Pancreas (tissue), 10 donors: ENCODE data around the gene A2M. TPM values are rescaled to one million over a fixed set of nuclear protein-coding genes. Genes with fewer than 3 reads are reported as not detected.

ENCODE experiments used
- ATAC-seq, 4 donors: fragments of 200-7000 bp; cut with Tn5 transposase; one replicate each; pipeline versions ENCODE4 v1.8.0 to v1.9.1; 2020; ENCODE audit warnings: mild to moderate bottlenecking in 4 of 4, moderate library complexity in 4 of 4
- DNase-seq, 6 donors: peaks; one replicate each; pipeline ENCODE4 v3.0.0-alpha.2; 2020
- FAIRE-seq: peaks from 2 replicates; lab custom pipeline; 2012; peaks lifted over from hg19 to GRCh38; lab: Jason Lieb, UNC
- H3K27ac ChIP-seq, 4 donors: fragments of 200-600 bp; sonication (generic); 1 replicate in 3 of 4; 2 replicates in 1 of 4; pipeline versions ENCODE4 v1.5.0 to v1.8.0; 2020
- H3K27me3 ChIP-seq, 4 donors: fragments of 200-600 bp; one replicate each; pipeline ENCODE4 v1.8.0; 2021
- H3K36me3 ChIP-seq, 3 donors: fragments of 200-600 bp; sonication (generic) in 1 of 3; one replicate each; pipeline versions ENCODE4 v1.5.0 to v1.8.0; 2020 to 2021
- H3K4me1 ChIP-seq, 3 donors: fragments of 200-600 bp; one replicate each; pipeline ENCODE4 v1.8.0; 2021
- H3K4me3 ChIP-seq, 4 donors: fragments of 200-600 bp; sonication (generic) in 2 of 4; one replicate each; pipeline versions ENCODE4 v1.5.0 to v1.8.0; 2020 to 2021
- H3K9me3 ChIP-seq, 4 donors: fragments of 200-600 bp; one replicate each; pipeline ENCODE4 v1.8.0; 2021
- CTCF ChIP-seq, 4 donors: fragments of 200-600 bp; sonication (generic) in 3 of 4; IDR thresholded peaks; one replicate each; pipeline versions ENCODE4 v1.5.0 to v1.8.0; 2021; ENCODE audit warnings: antibody characterized with exemption in 4 of 4
- WGBS, 2 donors: extraction: QIAGEN DNeasy Blood & Tissue Kit; methylation state at CpG; one replicate each; pipeline ENCODE4 v1.1.7; 2013; 5-methylcytosine and 5-hydroxymethylcytosine counted together
- intact Hi-C, 3 donors: fragments of 100-400 bp; cut with DNase I; formaldehyde crosslinking; loops; one replicate each; pipeline versions ENCODE4 v1.11.1 to v1.14.2; 2022
- polyA plus RNA-seq, 2 donors: library from polyadenylated mRNA; stranded (reverse); fragments of 200-250 nt; gene quantifications; one replicate each; pipeline ENCODE4 v1.2.3, GENCODE V29; 2013
- total RNA-seq, 6 donors: library from RNA; stranded (reverse); fragmentation: NEBNext Ultra II Directional in 4 of 6; extraction: Animal tissue kit (Norgen Biotek cat#: 25700) in 4 of 6; gene quantifications; one replicate each; pipeline versions ENCODE4 v1.2.1 to v1.2.4, GENCODE V29; 2021 to 2023
- donor health status: healthy with polysubstance abuse.
- donor health status: DM: no; HTN: no; CAD: no; lungs with moderate emphysema.
- donor health status: DM: no; HTN: no; CAD: no.
- donor health status: control.
- donor health status: control.
- donor health status: Bipolar disorder and iron deficiency.
- donor health status: DM: yes; HTN: yes; CAD: no.
- donor health status: DM: no; HTN: no; CAD: no.
- donor health status: DM: no; HTN: no; CAD: no.
- donor health status: DM: yes; HTN: yes; CAD: no.

The A2M gene
- total and polyA plus RNA-seq, 8 donors = 22.8 to 275 (median 62.4) TPM

- WGBS, 2 donors = 87 to 91% methylated on average over 4 of the region's 4 CpGs
- no peaks in the 10 kb centered on the region for H3K27me3 ChIP-seq
- no peaks in the 10 kb centered on the region for H3K4me1 ChIP-seq
- ATAC-seq (no peak), FAIRE-seq (no peak), DNase-seq (no peak)
- no peaks in the 10 kb centered on the region for H3K9me3 ChIP-seq
- no peak for TF ChIP-seq CTCF (IDR thresholded peaks at IDR 0.05)
- no peak overlapping the region for H3K27ac ChIP-seq
- H3K36me3 ChIP-seq = no peaks in the 10 kb centered on the region
- intact Hi-C loops = no loop called here
- H3K4me3 ChIP-seq = no peak overlapping the region
Observed at GRCh38 chr12:9103050-9103849, 12.5 kb downstream of the A2M start.

- no peak for FAIRE-seq
- H3K27me3 ChIP-seq = no peaks in the 10 kb centered on the region
- no peaks in the 10 kb centered on the region for H3K36me3 ChIP-seq
- intact Hi-C loops = no loop called here
- no peak for ATAC-seq
- 71 to 78% methylated on average over 8 of the region's 8 CpGs for WGBS, 2 donors
- H3K4me1 ChIP-seq = no peaks in the 10 kb centered on the region
- H3K27ac ChIP-seq = no peak overlapping the region
- H3K9me3 ChIP-seq = no peaks in the 10 kb centered on the region
- no peak for TF ChIP-seq CTCF (IDR thresholded peaks at IDR 0.05)
- DNase-seq = no peak
- H3K4me3 ChIP-seq = no peak overlapping the region
Observed at GRCh38 chr12:9101018-9101687, 14.6 kb downstream of the A2M start.

- H3K4me3 ChIP-seq = no peak overlapping the region
- no peaks in the 10 kb centered on the region for H3K9me3 ChIP-seq
- FAIRE-seq (no peak), DNase-seq (no peak), ATAC-seq (no peak)
- TF ChIP-seq CTCF (IDR thresholded peaks at IDR 0.05) = no peak
- no peaks in the 10 kb centered on the region for H3K36me3 ChIP-seq
- 88 to 91% methylated on average over 2 of the region's 2 CpGs for WGBS, 2 donors
- intact Hi-C loops = no loop called here
- H3K27ac ChIP-seq = no peak overlapping the region
- H3K27me3 ChIP-seq = no peaks in the 10 kb centered on the region
- no peaks in the 10 kb centered on the region for H3K4me1 ChIP-seq
Observed at GRCh38 chr12:9099552-9100190, 16.0 kb downstream of the A2M start.

GRCh38 chr12:9098463-9099026 is 17.2 kb downstream of the A2M start:
- no peak for TF ChIP-seq CTCF (IDR thresholded peaks at IDR 0.05)
- ATAC-seq (no peak), FAIRE-seq (no peak), DNase-seq (no peak)
- no peaks in the 10 kb centered on the region for H3K36me3 ChIP-seq
- intact Hi-C loops = no loop called here
- no peaks in the 10 kb centered on the region for H3K4me1 ChIP-seq
- H3K4me3 ChIP-seq = no peak overlapping the region
- H3K27ac ChIP-seq = no peak overlapping the region
- H3K9me3 ChIP-seq = no peaks in the 10 kb centered on the region
- no peaks in the 10 kb centered on the region for H3K27me3 ChIP-seq
- 89 to 95% methylated on average over 14 of the region's 14 CpGs for WGBS, 2 donors
